Measurements from ENCODE around the gene KRTAP10-9. TPM values are rescaled to one million over a fixed set of nuclear protein-coding genes. Genes with fewer than 3 reads are reported as not detected.

The KRTAP10-9 gene
- total RNA-seq, 4 donors from 2014 or later, result not detected

- Histone ChIP-seq H3K4me1 (no peaks in the 10 kb centered on the region), H3K36me3 (no peaks in the 10 kb centered on the region), H3K27me3 (peaks cover 0 to 70% (median 0%) of the 10 kb centered on the region in 4 donors), H3K4me3 (no peak overlapping the region), H3K9me3 (peaks cover 0 to 3% (median 1%) of the 10 kb centered on the region in 4 donors), H3K27ac (replicated peaks in 1 of 4) (no peak overlapping the region)
- 93% methylated on average over 11 of the region's 12 CpGs for WGBS
- intact Hi-C loops (cut with DNase I), result no loop called here
- TF ChIP-seq EP300 (IDR thresholded peaks at IDR 0.05) (no peak), POLR2AphosphoS5 (IDR thresholded peaks at IDR 0.05) (no peak), POLR2A (IDR thresholded peaks at IDR 0.05; ENCODE audit: low read depth) (no peak)
- TF ChIP-seq, protein P1, sequence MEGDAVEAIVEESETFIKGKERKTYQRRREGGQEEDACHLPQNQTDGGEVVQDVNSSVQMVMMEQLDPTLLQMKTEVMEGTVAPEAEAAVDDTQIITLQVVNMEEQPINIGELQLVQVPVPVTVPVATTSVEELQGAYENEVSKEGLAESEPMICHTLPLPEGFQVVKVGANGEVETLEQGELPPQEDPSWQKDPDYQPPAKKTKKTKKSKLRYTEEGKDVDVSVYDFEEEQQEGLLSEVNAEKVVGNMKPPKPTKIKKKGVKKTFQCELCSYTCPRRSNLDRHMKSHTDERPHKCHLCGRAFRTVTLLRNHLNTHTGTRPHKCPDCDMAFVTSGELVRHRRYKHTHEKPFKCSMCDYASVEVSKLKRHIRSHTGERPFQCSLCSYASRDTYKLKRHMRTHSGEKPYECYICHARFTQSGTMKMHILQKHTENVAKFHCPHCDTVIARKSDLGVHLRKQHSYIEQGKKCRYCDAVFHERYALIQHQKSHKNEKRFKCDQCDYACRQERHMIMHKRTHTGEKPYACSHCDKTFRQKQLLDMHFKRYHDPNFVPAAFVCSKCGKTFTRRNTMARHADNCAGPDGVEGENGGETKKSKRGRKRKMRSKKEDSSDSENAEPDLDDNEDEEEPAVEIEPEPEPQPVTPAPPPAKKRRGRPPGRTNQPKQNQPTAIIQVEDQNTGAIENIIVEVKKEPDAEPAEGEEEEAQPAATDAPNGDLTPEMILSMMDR (IDR thresholded peaks at IDR 0.05), result no peak
- DNase-seq (ENCODE audit: extremely low spot score), result peak; percentile 89
Observed at GRCh38 chr21:44650973-44651675, 24.2 kb downstream of the KRTAP10-9 start.

DNA sequence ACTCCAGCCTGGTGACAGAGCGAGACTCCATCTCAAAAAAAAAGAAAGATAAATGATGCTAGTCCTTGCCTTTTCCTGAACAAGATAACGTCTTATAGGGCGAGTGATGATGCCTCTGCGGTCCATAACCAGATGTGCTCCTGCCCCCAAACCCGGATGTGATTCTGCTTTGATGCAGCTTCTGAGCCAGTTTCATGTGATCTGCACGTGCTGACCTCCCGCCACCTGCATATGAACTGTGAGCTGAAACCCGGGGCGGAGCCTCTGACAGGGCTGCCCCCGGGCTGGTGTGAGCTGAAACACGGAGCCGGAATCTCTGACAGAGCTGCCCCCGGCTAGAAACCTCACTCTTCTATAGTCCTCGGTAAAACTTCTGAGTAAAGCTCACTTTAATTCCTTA is 26.2 kb downstream of the KRTAP10-9 start:
- WGBS, result 58% methylated on average over 14 of the region's 14 CpGs
- Histone ChIP-seq H3K36me3 (no peaks in the 10 kb centered on the region), H3K4me3 (no peak overlapping the region), H3K9me3 (peaks cover 0 to 13% (median 6%) of the 10 kb centered on the region in 4 donors), H3K27me3 (peaks cover 0 to 66% (median 0%) of the 10 kb centered on the region in 4 donors), H3K4me1 (no peaks in the 10 kb centered on the region), H3K27ac (replicated peaks in 1 of 4) (no peak overlapping the region)
- intact Hi-C loops (cut with DNase I), result no loop called here
- peak; percentile 55 for DNase-seq (ENCODE audit: extremely low spot score)
- TF ChIP-seq EP300 (IDR thresholded peaks at IDR 0.05) (no peak), POLR2AphosphoS5 (IDR thresholded peaks at IDR 0.05) (no peak), POLR2A (IDR thresholded peaks at IDR 0.05; ENCODE audit: low read depth) (no peak)
- TF ChIP-seq, protein P1 (IDR thresholded peaks at IDR 0.05), result no peak

- DNase-seq (ENCODE audit: extremely low spot score), result peak; percentile 79
- intact Hi-C loops (cut with DNase I), result no loop called here
- 77% methylated on average over 12 of the region's 17 CpGs for WGBS
- no peak for TF ChIP-seq EP300 (IDR thresholded peaks at IDR 0.05)
- peak in 1 of 2 donors; percentile 8 for TF ChIP-seq POLR2AphosphoS5 (IDR thresholded peaks at IDR 0.05)
- H3K9me3 ChIP-seq, result peaks cover 0 to 13% (median 6%) of the 10 kb centered on the region in 4 donors
- H3K27me3 ChIP-seq, result peaks cover 0 to 66% (median 0%) of the 10 kb centered on the region in 4 donors
- no peak overlapping the region for H3K4me3 ChIP-seq
- no peak overlapping the region for H3K27ac ChIP-seq (replicated peaks in 1 of 4)
- no peaks in the 10 kb centered on the region for H3K4me1 ChIP-seq
- no peaks in the 10 kb centered on the region for H3K36me3 ChIP-seq
Observed at GRCh38 chr21:44653656-44654575, 27.0 kb downstream of the KRTAP10-9 start.

DNA sequence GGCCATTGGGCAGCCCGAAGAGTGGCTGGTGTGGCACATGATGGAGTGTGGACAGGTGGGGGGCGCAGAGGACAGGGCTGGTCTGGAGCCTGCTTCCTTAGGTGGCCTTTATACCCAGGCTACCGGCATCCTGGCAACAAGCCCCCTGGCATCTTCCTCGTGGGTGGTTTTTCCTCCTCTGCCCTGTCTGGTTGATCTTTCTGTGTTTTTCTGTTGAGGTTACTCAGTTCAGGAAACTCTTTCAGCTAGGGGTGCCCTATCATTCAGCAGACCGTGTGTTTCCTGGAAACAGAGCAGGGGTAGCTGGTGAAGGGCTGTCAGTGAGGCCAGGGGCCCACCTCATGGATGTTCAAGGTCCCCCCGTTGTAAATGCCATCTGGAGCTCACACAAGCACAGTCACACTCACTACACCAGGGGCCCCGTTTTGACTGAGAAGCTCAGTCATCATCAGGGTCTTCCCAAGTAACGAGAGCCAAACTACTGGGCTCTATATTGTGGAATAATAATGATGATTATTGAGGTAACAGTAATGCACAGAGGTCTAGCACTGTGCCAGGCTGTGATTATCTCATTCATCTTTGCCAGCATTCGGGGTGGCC is 27.8 kb downstream of the KRTAP10-9 start, which contains the start of gene KRTAP12-4:
Gene KRTAP12-4 (minus strand): TSS at position 84 of the 600 bp plus-strand sequence. CDS start 45 bp downstream, at position 39.
- Histone ChIP-seq H3K27ac (replicated peaks in 1 of 4) (no peak within 1 kb of the TSS), H3K4me1 (no peaks in the 10 kb centered on the region), H3K27me3 (peaks cover 0 to 65% (median 0%) of the 10 kb centered on the region in 4 donors), H3K4me3 (no peak within 1 kb of the TSS), H3K9me3 (peaks cover 0 to 13% (median 6%) of the 10 kb centered on the region in 4 donors), H3K36me3 (no peaks in the 10 kb centered on the region)
- WGBS, result 79% methylated on average over 7 of the region's 9 CpGs
- TF ChIP-seq, protein P1 (IDR thresholded peaks at IDR 0.05), result no peak
- no peak for TF ChIP-seq POLR2A (IDR thresholded peaks at IDR 0.05; ENCODE audit: low read depth)
- TF ChIP-seq EP300 (IDR thresholded peaks at IDR 0.05), result no peak
- no peak for TF ChIP-seq POLR2AphosphoS5 (IDR thresholded peaks at IDR 0.05)
- no peak for DNase-seq (ENCODE audit: extremely low spot score)
- intact Hi-C loops (cut with DNase I), result no loop called here
